NCI-H748 (cell line): ENCODE results near the gene OXA1L.
"Not testable (repeated sequence)": the region's sequence is repeated elsewhere in the genome, so short reads cannot be mapped to it uniquely, and the experiment has no call there.

Source experiments
- DNase-seq: peaks from one replicate; lab custom pipeline; 2025; ENCODE audit not compliant: unreplicated experiment; lab: John Stamatoyannopoulos, UW

Gene OXA1L

GRCh38 chr14:22766457-22767322 is at the start of gene OXA1L:
OXA1L (plus strand) TSS chr14:22766688; CDS start chr14:22766702, 14 bp downstream.
- peak; percentile 98 for DNase-seq

GRCh38 chr14:22718091-22718490 is 48.4 kb upstream of the OXA1L start:
- DNase-seq, result no peak

- no peak for DNase-seq
Measured at GRCh38 chr14:22721213-22721612, 45.3 kb upstream of the OXA1L start.

- DNase-seq, result no peak
Measured at GRCh38 chr14:22723815-22724214, 42.7 kb upstream of the OXA1L start.

GRCh38 chr14:22724847-22725246 is 41.6 kb upstream of the OXA1L start:
- DNase-seq, result not testable (repeated sequence)

GRCh38 chr14:22725374-22725773 is 41.1 kb upstream of the OXA1L start:
- DNase-seq, result not testable (repeated sequence)

GRCh38 chr14:22726012-22726411 is 40.5 kb upstream of the OXA1L start:
- no peak for DNase-seq

GRCh38 chr14:22732062-22732461 is 34.4 kb upstream of the OXA1L start:
- DNase-seq, result not testable (repeated sequence)

GRCh38 chr14:22733829-22734228 is 32.7 kb upstream of the OXA1L start:
- no peak for DNase-seq

- no peak for DNase-seq
Measured at GRCh38 chr14:22735096-22735495, 31.4 kb upstream of the OXA1L start.

- not testable (repeated sequence) for DNase-seq
Measured at GRCh38 chr14:22736384-22736783, 30.1 kb upstream of the OXA1L start.

GRCh38 chr14:22737052-22737451 is 29.4 kb upstream of the OXA1L start:
- no peak for DNase-seq

GRCh38 chr14:22739423-22739822 is 27.1 kb upstream of the OXA1L start:
- DNase-seq, result no peak

GRCh38 chr14:22740020-22740419 is 26.5 kb upstream of the OXA1L start:
- DNase-seq, result no peak

GRCh38 chr14:22747769-22748168 is 18.7 kb upstream of the OXA1L start:
- no peak for DNase-seq

- DNase-seq, result no peak
Measured at GRCh38 chr14:22748206-22748605, 18.3 kb upstream of the OXA1L start.

GRCh38 chr14:22748631-22749068 is 17.8 kb upstream of the OXA1L start:
- no peak for DNase-seq

- no peak for DNase-seq
Measured at GRCh38 chr14:22752422-22752821, 14.1 kb upstream of the OXA1L start.

GRCh38 chr14:22753586-22753985 is 12.9 kb upstream of the OXA1L start:
- DNase-seq, result no peak

GRCh38 chr14:22757972-22758650 is 8.4 kb upstream of the OXA1L start:
- DNase-seq, result not testable (repeated sequence)

GRCh38 chr14:22761734-22762133 is 4.8 kb upstream of the OXA1L start:
- DNase-seq, result no peak

GRCh38 chr14:22764382-22764781 is 2.1 kb upstream of the OXA1L start:
- no peak for DNase-seq
